ENCODE measurements around the gene BCL7A. TPM values are rescaled to one million over a fixed set of nuclear protein-coding genes. Genes with fewer than 3 reads are reported as not detected.

The BCL7A gene
- total RNA-seq, 1 experiment from 2014 or later = 31.6 TPM

DNA sequence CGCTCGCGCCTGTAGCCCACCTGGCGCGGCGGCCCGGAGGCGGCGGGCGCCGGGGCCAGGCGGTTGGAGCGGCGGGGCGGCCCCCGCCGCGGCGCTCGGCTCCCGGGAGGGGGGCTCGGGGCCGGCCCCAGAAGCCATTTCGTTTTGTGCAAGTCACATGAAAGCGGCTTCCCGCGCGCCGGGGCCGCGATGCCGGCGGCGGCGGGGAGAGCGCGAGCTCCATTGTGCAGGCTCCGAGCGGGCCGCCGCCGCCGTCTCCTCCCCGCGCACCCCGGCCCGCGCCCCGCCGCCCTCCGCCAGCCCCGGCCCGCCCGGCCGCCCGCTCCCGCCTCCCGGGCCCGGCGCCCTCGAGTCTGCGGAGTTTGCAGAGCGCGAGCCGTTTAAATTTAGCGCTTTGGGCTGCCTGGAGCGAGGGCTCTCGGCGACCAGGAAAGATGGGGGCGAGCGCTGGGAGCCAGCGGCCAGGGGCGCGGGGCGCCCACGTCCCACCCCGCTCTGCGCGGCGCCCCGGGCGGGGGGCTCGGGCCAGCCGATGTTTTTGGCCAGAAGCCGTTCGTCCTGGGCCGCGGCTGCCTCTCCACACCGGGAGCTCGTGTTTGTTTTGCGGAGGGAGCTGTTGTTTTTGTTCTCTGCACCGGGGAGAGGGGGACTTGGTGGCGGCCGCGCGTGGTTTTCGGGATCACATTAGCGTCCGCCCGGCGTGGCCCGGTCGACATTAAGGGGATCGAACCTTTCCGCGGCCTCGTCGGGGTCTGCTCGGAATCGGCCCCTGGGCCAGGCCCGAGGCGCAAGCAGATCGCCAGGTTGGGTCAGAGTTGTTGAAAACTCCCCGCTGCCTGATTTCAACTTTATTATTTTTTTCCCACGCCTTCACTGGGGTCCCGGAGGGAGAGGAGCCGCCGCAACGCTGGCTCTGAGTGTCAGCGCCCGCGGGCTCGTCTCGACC, 982 bp downstream of the BCL7A start:
- H3K79me2 ChIP-seq (ENCODE audit: low read length) = peaks cover 67% of the 10 kb centered on the region
- peak overlapping the region; percentile 91 for H3K9ac ChIP-seq (ENCODE audit: low read length)
- H3K27ac ChIP-seq (ENCODE audit: low read length) = peak overlapping the region; percentile 91
- BruUV-seq (replicated peaks) = TSS peak; percentile 90
- no peaks in the 10 kb centered on the region; the same call in 1 of the 2 replicates for H3K9me3 ChIP-seq (ENCODE audit: low read length)
- no peak for TF ChIP-seq EZH2 (IDR thresholded peaks at IDR 0.05; ENCODE audit: low read length, unreplicated experiment)
- TF ChIP-seq, protein P1, sequence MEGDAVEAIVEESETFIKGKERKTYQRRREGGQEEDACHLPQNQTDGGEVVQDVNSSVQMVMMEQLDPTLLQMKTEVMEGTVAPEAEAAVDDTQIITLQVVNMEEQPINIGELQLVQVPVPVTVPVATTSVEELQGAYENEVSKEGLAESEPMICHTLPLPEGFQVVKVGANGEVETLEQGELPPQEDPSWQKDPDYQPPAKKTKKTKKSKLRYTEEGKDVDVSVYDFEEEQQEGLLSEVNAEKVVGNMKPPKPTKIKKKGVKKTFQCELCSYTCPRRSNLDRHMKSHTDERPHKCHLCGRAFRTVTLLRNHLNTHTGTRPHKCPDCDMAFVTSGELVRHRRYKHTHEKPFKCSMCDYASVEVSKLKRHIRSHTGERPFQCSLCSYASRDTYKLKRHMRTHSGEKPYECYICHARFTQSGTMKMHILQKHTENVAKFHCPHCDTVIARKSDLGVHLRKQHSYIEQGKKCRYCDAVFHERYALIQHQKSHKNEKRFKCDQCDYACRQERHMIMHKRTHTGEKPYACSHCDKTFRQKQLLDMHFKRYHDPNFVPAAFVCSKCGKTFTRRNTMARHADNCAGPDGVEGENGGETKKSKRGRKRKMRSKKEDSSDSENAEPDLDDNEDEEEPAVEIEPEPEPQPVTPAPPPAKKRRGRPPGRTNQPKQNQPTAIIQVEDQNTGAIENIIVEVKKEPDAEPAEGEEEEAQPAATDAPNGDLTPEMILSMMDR (conservative IDR thresholded peaks at IDR 0.05; ENCODE audit: low read depth, low read length) = no peak
- TF ChIP-seq EZH2phosphoT487 (IDR thresholded peaks at IDR 0.05; ENCODE audit: borderline replicate concordance, low read length) = no peak
- peak overlapping the region; percentile 95 for H3K4me2 ChIP-seq (ENCODE audit: low read length)
- peaks cover 21% of the 10 kb centered on the region for H3K4me1 ChIP-seq (ENCODE audit: insufficient read depth, low read length)
- DNase-seq (peak; percentile 44), ATAC-seq (peak; percentile 3)
- intact Hi-C loops (cut with micrococcal nuclease) = loop anchor here (1.0 to 10.0 kb wide), 6 partner anchors 30 to 228 kb away; partner anchors contain the start of genes CFAP251 and RHOF
- peak overlapping the region; percentile 55 for H2AFZ ChIP-seq (ENCODE audit: low read length)
- peaks cover 4% of the 10 kb centered on the region; the same call in 1 of the 2 replicates for H4K20me1 ChIP-seq (ENCODE audit: low read length)
- ChIA-PET POLR2A (ENCODE audit: unreplicated experiment) (interaction anchor here (0.5 to 1.7 kb wide), 2 partner anchors 31 to 1143 kb away, joined by 4 to 12 read pairs; no protein-coding TSS in a partner anchor), CTCF (interaction anchor here (1.0 kb wide), 1 partner anchor 69 kb away, joined by 8 read pairs; no protein-coding TSS in a partner anchor)
- peak overlapping the region; percentile 78 for H3K4me3 ChIP-seq (ENCODE audit: low read length)
- H3K9me2 ChIP-seq (replicated peaks; ENCODE audit: low read length) = no peaks in the 10 kb centered on the region
- H3F3A ChIP-seq (ENCODE audit: low read length, unreplicated experiment) = no peaks in the 10 kb centered on the region
- no peaks in the 10 kb centered on the region for H3K36me3 ChIP-seq (ENCODE audit: low read depth, low read length)
- no peaks in the 10 kb centered on the region for H3K27me3 ChIP-seq (ENCODE audit: low read length)

DNA sequence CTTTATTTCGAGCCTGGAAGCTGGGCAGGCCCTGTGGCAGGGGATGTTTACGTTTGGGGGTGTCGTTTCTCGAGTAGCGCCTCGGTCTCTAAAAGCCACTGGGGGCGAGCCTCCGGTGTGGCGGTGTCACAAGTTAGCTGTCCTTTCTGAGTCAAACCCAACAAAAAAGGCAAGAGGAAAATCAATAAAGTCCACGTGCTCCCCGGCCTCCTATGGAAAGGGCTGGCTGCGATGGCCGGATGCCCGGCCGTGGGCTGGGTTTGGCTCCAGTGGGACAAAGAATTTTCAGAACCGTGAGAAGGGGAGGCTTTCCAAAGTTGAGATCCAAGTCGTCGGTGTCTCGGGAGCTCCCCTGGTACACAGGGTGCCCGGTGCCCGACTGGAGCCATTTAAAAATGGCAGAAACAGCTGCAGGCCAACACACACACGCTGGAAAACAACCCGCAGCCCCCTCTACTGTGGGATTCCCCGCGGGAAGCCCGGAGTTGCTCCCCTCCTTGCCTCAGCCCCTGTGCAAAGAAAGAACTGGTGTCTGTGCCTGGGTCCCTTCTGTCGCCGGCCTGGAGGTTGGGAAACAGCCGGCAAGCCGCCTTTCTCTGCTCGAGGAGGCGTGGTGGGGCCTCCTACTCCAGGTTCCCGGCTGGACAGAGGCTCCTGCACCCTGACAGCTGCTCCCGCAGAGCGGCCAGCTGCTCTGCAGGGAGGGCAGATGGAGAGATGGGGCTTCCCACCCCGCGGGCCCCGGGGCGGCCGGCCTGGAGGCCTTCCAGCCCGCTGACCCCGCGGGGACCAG, 1.9 kb downstream of the BCL7A start:
- ChIA-PET CTCF (interaction anchor here (1.0 kb wide), 1 partner anchor 70 kb away, joined by 8 read pairs; no protein-coding TSS in a partner anchor), POLR2A (ENCODE audit: unreplicated experiment) (interaction anchor here (0.5 to 1.7 kb wide), 3 partner anchors 31 to 1144 kb away, joined by 4 to 12 read pairs (median 7); no protein-coding TSS in a partner anchor)
- Histone ChIP-seq H3F3A (ENCODE audit: low read length, unreplicated experiment) (no peaks in the 10 kb centered on the region), H3K4me3 (ENCODE audit: low read length) (peak overlapping the region; percentile 78), H3K79me2 (ENCODE audit: low read length) (peaks cover 76% of the 10 kb centered on the region), H3K9me2 (replicated peaks; ENCODE audit: low read length) (no peaks in the 10 kb centered on the region), H2AFZ (ENCODE audit: low read length) (peak overlapping the region; percentile 55), H3K27ac (ENCODE audit: low read length) (peak overlapping the region; percentile 91), H3K27me3 (ENCODE audit: low read length) (no peaks in the 10 kb centered on the region), H3K4me1 (ENCODE audit: insufficient read depth, low read length) (peaks cover 21% of the 10 kb centered on the region), H3K9me3 (ENCODE audit: low read length) (no peaks in the 10 kb centered on the region; the same call in 1 of the 2 replicates), H3K4me2 (ENCODE audit: low read length) (peak overlapping the region; percentile 95), H4K20me1 (ENCODE audit: low read length) (peaks cover 12% of the 10 kb centered on the region; the same call in 1 of the 2 replicates), H3K9ac (ENCODE audit: low read length) (peak overlapping the region; percentile 91), H3K36me3 (ENCODE audit: low read depth, low read length) (no peaks in the 10 kb centered on the region)
- peak; percentile 92 for DNase-seq
- intact Hi-C loops (cut with micrococcal nuclease) = loop anchor here (1.0 to 10.0 kb wide), 6 partner anchors 31 to 229 kb away; partner anchors contain the start of genes CFAP251 and RHOF
- ATAC-seq = peak; percentile 69
- TF ChIP-seq EZH2phosphoT487 (IDR thresholded peaks at IDR 0.05; ENCODE audit: borderline replicate concordance, low read length) (no peak), EZH2 (IDR thresholded peaks at IDR 0.05; ENCODE audit: low read length, unreplicated experiment) (no peak)
- TF ChIP-seq, protein P1 (conservative IDR thresholded peaks at IDR 0.05; ENCODE audit: low read depth, low read length) = no peak
- BruUV-seq (replicated peaks) = TSS peak; percentile 54
